ENCODE measurements around the gene IARS2. TPM values are rescaled to one million over a fixed set of nuclear protein-coding genes. Genes with fewer than 3 reads are reported as not detected.

IARS2 gene
- total RNA-seq, 4 donors from 2014 or later = 43.3 to 59.0 (median 52.0) TPM

DNA sequence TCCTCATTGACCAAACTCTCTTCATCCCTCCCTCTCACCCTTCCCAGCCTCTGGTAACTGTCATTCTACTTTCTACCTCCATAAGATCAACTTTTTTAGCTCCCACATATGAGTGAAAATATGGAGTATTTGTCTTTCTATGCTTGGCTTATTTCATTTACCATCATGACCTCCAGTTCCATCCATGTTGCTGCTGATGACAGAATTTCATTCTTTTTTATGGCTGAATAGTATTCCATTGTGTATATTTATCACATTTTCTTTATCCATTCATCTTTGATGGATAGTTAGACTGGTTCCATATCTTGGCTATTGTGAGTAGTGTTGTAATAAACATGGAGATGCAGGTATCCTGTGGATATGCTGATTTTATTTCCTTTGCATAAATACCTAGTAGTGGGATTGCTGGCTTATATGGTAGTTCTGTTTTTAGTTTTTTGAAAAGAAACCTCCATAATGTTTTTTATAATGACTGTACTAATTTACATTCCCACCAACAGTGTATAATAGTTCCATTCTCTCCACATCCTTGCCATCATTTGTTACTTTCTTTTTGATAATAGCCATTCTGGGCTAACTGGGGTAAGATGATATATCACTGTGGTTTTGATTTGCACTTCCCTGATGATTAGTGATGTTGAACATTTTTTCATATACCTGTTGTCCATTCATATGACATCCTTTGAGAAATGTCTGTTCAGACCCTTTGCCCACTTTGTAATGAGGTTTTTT lies 35.7 kb downstream of the IARS2 start:
- H3K9me3 ChIP-seq = no peaks in the 10 kb centered on the region
- no peak overlapping the region for H3K27ac ChIP-seq
- H3K4me1 ChIP-seq = no peaks in the 10 kb centered on the region
- peaks cover 0 to 86% (median 6%) of the 10 kb centered on the region in 3 donors for H3K36me3 ChIP-seq
- no peak overlapping the region for H3K4me3 ChIP-seq
- no peaks in the 10 kb centered on the region for H3K27me3 ChIP-seq
- TF ChIP-seq POLR2A (IDR thresholded peaks at IDR 0.05) (no peak), EP300 (IDR thresholded peaks at IDR 0.05) (no peak)
- no peak for DNase-seq (ENCODE audit: low spot score in 2 of 2)

DNA sequence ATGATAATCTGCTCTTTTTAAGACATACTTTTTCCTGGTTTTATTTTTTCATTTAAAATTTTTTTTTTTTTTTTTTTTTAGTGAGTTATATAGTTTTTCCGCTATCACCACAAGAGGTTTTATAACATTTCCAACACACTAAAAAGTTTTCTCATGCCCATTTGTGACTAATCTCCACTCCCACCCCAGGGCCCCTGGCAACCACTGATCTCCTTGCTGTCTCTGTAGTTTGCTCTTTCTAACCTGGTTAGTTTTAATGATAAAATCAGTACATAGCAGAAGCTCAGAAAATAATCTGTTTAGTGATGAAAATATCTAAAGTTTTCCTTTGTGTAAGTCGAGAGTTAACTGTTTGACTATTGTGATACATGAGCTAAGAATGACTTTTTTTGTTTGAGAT lies 41.8 kb downstream of the IARS2 start:
- Histone ChIP-seq H3K4me3 (no peak overlapping the region), H3K9me3 (no peaks in the 10 kb centered on the region), H3K4me1 (no peaks in the 10 kb centered on the region), H3K27ac (no peak overlapping the region), H3K27me3 (no peaks in the 10 kb centered on the region), H3K36me3 (peaks cover 0 to 82% (median 0%) of the 10 kb centered on the region in 3 donors)
- TF ChIP-seq, protein P1, sequence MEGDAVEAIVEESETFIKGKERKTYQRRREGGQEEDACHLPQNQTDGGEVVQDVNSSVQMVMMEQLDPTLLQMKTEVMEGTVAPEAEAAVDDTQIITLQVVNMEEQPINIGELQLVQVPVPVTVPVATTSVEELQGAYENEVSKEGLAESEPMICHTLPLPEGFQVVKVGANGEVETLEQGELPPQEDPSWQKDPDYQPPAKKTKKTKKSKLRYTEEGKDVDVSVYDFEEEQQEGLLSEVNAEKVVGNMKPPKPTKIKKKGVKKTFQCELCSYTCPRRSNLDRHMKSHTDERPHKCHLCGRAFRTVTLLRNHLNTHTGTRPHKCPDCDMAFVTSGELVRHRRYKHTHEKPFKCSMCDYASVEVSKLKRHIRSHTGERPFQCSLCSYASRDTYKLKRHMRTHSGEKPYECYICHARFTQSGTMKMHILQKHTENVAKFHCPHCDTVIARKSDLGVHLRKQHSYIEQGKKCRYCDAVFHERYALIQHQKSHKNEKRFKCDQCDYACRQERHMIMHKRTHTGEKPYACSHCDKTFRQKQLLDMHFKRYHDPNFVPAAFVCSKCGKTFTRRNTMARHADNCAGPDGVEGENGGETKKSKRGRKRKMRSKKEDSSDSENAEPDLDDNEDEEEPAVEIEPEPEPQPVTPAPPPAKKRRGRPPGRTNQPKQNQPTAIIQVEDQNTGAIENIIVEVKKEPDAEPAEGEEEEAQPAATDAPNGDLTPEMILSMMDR (IDR thresholded peaks at IDR 0.05) = no peak
- TF ChIP-seq EP300 (IDR thresholded peaks at IDR 0.05) (no peak), POLR2A (IDR thresholded peaks at IDR 0.05) (no peak)
- WGBS, 2 donors = 89 to 91% methylated on average over 2 of the region's 2 CpGs
- DNase-seq (ENCODE audit: low spot score in 2 of 2) = no peak

DNA sequence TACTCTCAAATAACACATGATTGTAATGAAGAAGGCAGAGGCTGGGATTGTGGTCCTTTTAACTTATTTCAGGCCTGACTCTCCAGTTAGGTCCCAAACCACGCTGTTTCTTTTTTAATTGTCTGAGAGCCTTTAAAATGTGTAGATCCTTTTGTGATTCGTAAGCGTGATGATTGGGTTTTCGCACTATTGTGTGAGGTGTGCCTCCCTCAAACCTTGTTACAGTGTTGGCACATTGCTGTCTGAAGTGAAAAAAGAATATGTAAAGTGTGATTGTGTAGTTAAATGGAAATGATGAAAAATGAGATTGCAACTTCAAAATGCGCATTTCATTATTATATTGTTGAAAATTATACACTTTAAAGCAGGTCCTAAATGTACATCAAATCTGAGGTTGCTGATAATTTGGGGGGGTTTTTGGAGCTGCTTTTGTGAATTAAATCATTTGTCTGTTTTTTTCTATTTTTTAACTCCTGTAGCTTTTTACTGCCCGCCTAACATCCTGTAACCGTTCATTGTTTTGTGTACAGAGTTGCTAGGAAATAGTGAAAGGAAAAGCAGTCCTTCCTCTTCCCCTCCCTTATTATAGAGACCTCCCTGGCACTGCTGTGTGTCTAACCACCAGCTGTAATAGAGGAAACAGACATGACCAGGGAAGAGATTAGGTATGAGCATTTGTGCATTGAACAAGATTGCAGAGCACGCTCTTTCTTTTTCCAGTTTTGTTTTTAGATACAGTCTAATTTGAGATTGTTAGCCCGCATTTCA lies 43.3 kb downstream of the IARS2 start:
- H3K27me3 ChIP-seq = no peaks in the 10 kb centered on the region
- H3K4me3 ChIP-seq = no peak overlapping the region
- no peaks in the 10 kb centered on the region for H3K9me3 ChIP-seq
- H3K4me1 ChIP-seq = no peaks in the 10 kb centered on the region
- 74 to 75% methylated on average over 9 of the region's 9 CpGs for WGBS, 2 donors
- peaks cover 0 to 83% (median 5%) of the 10 kb centered on the region in 3 donors for H3K36me3 ChIP-seq
- DNase-seq (ENCODE audit: low spot score in 2 of 2) = no peak
- TF ChIP-seq, protein P1 (IDR thresholded peaks at IDR 0.05) = no peak
- TF ChIP-seq POLR2A (IDR thresholded peaks at IDR 0.05) = no peak
- TF ChIP-seq EP300 (IDR thresholded peaks at IDR 0.05) = no peak
- no peak overlapping the region for H3K27ac ChIP-seq

DNA sequence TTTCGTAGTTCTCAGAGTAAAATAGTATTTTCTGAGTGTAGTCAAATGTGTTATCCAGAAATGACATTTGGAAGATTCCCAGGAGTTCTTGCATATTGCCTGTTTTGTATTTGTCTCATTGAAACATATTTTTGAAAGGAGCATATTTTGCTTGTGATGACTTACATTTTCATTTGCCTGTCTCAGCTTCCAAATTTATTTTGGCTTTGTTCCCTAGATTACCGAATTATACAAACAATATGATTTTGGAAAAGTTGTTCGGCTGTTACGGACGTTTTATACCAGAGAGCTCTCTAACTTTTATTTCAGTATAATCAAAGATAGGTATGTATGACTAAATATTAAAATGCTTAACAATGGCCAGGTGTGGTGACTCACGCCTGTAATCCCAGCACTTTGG lies 46.0 kb downstream of the IARS2 start:
- H3K36me3 ChIP-seq = peaks cover 0 to 82% (median 5%) of the 10 kb centered on the region in 3 donors
- no peak for DNase-seq (ENCODE audit: low spot score in 2 of 2)
- H3K9me3 ChIP-seq = no peaks in the 10 kb centered on the region
- no peak overlapping the region for H3K27ac ChIP-seq
- H3K27me3 ChIP-seq = no peaks in the 10 kb centered on the region
- WGBS, 2 donors = 67 to 69% methylated on average over 6 of the region's 6 CpGs
- H3K4me1 ChIP-seq = no peaks in the 10 kb centered on the region
- TF ChIP-seq POLR2A (IDR thresholded peaks at IDR 0.05) = no peak
- TF ChIP-seq, protein P1 (IDR thresholded peaks at IDR 0.05) = no peak
- no peak for TF ChIP-seq EP300 (IDR thresholded peaks at IDR 0.05)
- H3K4me3 ChIP-seq = no peak overlapping the region

DNA sequence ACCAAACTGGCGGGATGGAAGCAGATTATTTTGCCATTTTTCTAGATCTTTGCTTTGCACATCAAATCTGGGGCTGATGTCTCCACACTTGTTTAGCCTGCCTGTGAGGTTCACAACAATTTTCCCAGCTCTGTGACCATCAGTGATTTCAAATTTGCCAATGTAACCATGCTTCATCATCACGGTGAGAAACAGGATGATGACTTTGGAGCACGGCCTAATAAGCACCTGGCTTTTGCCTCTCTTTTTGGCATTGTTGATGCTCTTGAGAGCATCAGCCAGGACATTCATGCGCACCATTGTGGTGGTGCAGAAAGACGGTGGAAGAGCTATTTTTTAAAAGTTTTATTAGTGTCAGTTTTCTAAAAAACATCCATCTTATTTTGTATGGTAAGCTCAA lies 50.1 kb downstream of the IARS2 start:
- TF ChIP-seq POLR2A (IDR thresholded peaks at IDR 0.05) = no peak
- TF ChIP-seq EP300 (IDR thresholded peaks at IDR 0.05) = no peak
- TF ChIP-seq, protein P1 (IDR thresholded peaks at IDR 0.05) = no peak
- no peak overlapping the region for H3K27ac ChIP-seq
- WGBS, 2 donors = 86 to 88% methylated on average over 5 of the region's 5 CpGs

More for the DNA sequence above, 50.1 kb downstream of the IARS2 start:
- H3K4me3 ChIP-seq = no peak overlapping the region
- no peaks in the 10 kb centered on the region for H3K9me3 ChIP-seq
- H3K36me3 ChIP-seq = peaks cover 0 to 89% (median 5%) of the 10 kb centered on the region in 3 donors
- no peak for DNase-seq (ENCODE audit: low spot score in 2 of 2)
- no peaks in the 10 kb centered on the region for H3K27me3 ChIP-seq
- no peaks in the 10 kb centered on the region for H3K4me1 ChIP-seq
